Hindlimb muscle (tissue), 1 donor: ENCODE data around the gene AKAIN1. TPM values are rescaled to one million over a fixed set of nuclear protein-coding genes. Genes with fewer than 3 reads are reported as not detected.
A peak's percentile ranks its signal among the peaks of the same experiment; 100 is the strongest.

Experiments
- DNase-seq: peaks from one replicate; pipeline ENCODE4 v3.0.0-alpha.2; 2013
- polyA plus RNA-seq: library from polyadenylated mRNA; unstranded; fragments of 120-200 nt; gene quantifications from one replicate; pipeline ENCODE4 v1.2.1, GENCODE V29; 2013; ENCODE audit not compliant: insufficient read length

The AKAIN1 gene
- polyA plus RNA-seq, 1 donor, result not detected

DNA sequence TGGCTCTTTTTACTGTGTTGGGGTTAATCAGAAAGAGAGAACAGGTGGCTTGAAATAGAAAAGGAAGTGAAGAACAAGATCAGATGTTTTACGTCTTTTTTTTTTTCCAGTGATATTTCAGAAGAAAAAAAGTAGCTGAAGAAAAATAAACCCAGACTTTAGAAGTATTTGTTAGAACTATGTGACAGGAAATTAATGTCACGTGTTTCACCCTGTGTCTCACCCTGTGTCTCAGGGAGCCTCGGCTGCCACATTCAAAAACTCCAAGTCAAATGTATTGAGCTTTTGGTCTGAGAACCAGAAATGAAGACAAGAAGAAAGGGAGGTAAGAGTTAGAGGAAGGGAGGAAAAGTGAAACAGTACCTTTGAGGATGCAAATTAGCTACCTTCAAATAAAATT lies 38.0 kb downstream of the AKAIN1 start:
- no peak for DNase-seq

DNA sequence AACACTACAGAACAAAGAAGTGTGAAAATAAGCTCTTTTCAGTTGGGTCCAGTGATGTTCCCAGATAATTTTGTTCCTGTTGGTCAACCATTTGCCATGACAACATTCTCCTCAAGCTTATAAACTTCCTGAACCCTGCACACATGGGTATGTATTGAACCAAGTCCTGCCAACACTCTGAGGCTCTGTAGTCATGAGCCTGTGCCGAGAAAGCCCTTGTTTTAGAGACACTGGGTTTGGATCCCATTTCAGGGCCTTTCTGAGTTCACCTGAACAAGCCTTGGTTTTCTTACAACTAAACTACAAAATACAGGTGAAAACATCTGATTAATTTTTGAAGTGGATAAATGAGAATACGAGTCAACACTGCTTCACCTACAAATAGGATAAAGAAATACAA lies 38.5 kb downstream of the AKAIN1 start:
- DNase-seq, result no peak

DNA sequence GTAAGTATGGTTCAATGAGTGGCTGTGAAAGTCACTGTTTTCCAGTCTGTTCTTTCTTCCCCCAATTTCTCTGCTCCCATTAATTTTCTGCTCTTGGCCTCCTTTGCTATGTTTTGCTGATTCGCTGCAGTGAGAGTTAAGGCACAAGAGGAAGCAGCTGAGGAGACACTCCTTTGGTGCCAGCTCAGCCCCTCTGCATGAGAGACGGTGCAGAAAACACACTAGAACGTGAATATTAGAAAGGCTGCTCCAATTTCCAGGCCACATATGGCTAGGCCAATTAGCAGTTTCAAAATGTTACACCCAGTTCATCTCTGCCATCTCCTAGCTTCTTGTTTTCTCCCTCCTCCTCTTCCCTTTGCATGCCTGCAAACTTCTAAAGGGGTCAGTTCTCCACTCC lies 38.9 kb downstream of the AKAIN1 start:
- DNase-seq, result no peak

DNA sequence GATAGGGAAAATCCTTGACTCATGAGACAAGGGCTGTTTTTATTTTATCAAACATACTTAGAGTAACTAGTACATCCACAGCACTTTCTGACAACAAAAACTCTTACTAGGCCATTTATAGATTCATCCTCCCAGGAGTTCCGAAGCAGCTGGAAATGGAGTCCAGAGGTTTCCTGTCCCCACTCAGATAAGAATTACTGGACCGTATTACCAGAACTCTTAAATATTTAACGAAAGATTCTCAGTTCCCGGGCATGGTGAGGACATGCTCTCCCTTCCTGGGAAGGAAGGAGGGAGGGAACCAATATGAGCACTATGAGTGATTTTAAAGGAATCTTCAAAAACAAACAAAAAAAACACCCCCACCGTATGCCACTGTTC lies 41.2 kb downstream of the AKAIN1 start:
- DNase-seq, result no peak

DNA sequence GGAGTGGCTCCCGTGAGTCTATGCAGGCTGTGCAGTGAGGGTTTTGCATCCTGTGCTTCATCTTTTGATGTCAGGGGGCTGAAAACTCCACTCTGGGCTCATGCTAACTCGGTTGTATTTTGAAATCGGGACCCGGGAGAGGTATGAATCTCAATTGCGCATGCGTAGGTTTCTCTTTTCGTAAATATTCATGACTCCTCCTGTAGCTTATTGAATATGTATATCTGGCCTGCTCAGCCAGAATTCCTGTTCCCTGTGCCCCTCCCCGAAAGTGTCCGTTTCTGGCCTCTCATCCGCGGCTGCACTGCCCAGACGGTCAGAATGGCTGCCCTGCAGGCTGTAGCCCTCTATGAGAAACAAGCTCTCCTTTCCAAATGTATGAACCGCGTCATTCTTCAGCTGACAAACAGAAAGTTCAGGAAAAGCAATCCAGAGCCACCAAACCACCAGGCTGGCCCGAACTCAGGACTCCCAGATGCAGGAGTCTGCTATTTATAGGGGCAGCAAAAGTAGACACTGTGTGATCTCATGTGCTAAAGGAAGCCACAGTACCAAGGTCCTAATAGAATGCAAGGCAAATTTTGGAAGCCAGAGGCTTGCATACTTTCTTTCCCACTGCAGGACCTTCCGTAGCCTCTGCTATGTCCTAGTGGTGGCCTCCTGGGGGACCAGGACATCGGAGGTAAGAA lies 41.7 kb downstream of the AKAIN1 start:
- no peak for DNase-seq

DNA sequence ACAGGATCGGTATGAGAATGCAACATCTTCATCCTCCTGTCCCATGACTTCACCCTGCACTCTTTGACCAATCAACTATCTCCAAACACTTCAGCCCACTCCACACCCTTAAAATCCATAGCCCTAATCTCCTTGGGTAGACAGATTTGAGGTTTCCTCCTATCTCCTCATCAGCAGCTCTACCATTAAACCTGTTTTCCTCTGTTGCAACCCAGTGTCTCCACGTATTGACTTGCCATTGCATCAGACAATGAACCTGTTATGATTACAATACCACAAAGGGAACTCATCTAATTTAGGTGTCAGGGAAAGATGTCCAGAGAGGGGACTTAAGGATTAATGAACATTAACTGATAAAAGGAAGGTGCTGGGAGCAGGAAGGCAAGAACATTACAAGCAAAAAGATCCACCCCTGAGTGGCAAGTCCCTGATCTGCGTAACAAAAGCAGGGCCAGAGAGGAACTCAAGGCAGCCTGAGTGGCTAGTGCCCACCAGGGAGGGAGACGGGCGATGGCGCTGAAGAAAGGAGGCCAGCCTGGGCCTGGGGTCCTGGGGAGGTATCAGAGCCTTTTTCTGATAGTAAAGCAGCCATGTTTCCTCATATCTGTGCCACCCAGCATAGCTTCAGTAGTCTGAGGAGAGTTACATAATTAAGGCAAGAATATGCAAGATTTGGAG lies 44.6 kb downstream of the AKAIN1 start:
- no peak for DNase-seq

DNA sequence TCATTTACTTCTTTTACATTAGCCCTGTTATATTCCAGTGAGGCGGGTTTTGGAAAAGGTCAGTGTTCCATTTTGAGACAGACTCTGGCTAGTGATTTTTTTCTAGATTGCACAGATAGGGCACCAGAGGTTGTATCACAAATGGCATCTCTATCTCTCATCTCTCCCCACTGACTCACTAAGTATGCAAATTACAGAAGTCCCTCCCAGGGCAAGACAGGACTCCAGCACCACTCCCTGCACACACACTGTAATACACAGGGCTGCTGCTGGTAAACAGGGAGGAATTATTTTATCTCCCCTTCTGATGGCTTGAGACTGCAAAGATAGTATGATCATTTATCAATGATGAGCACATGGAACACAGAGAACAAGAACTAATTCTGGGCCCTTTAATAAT lies 46.2 kb downstream of the AKAIN1 start:
- no peak for DNase-seq

DNA sequence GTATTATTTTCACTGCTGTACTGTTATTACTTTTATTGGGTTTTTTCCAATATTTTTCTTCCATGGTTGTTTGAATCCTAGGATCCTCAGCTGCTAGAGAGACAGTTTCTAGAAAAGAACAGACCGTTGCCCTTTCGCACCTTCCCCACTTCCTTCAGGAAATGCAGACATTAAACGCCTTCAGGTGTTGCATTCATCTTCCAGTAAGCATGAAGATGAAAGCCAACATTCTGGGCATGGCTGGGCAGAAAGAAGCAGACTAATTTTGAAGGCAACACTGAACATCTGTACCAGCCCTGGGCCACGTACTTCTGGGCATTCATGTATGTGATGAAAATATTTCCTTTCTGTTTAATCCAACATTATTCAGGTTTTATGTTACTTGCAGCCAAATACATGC lies 51.0 kb downstream of the AKAIN1 start:
- DNase-seq, result no peak

DNA sequence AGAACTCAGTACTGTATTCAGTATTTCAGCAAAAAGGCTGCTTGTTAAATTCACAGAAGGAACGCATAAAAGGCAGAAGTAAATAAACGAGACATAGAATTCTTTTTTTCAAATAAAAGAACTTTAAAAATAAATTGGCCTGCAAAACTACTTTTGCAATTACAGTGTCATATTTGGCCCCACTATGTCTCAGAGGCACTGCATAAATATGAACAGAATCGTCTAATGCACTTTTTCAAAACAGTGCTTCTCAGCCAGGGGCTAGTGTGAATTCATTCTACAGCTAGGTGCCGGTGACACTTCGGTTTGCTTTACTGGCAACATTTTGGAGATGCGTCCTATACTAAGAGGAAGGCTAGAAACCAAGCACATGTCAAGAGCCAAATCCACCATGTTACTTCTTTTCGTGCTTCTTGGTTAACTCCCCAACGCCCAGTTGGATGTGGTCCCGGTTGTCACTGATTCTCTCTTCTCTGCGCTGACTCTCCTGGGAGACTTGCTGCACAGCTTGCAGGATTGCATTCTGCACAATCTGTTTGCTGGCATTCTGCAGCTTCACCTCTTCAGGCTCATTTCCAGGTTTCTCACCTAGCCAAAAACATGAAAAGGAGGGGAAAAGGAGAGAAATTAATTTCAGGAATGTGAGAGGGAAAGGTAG lies 51.8 kb downstream of the AKAIN1 start:
- DNase-seq, result no peak

DNA sequence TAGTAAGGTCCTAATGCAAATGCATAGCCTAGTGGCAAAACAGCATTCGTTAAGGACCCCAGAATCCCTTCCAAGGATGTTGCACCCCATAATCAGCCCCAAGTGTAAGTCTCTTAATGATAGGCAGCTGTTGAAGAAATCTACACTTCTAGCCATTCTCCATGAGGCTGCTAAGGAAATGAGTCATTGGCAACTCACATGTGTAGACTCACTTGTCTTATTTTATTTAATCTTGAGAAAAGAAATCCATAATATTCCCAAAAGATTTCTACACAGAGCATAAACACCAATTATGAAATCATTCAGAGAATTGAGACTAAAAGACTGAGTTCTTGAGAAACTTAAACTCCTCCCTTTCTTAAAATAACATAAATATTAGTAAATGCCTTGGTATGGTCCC lies 52.4 kb downstream of the AKAIN1 start:
- DNase-seq, result no peak

DNA sequence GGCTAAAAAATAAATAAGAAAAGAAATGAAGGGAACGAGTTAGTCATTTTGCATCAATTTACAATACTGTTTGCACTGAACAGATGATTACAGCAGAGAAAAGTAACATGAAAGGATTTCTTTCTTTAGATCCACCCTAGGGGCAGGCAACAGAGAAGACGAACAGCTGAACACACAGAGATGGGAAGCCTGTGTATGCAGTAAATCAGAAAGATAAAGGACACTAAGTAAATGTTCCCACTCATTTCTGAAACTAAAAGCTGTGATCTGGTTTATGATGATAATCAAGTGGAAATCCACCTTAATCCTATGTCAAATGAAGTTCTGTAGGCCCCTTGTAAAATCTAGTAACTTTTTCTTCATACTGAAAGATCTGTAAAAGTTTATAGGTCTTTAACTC lies 54.2 kb downstream of the AKAIN1 start:
- no peak for DNase-seq

DNA sequence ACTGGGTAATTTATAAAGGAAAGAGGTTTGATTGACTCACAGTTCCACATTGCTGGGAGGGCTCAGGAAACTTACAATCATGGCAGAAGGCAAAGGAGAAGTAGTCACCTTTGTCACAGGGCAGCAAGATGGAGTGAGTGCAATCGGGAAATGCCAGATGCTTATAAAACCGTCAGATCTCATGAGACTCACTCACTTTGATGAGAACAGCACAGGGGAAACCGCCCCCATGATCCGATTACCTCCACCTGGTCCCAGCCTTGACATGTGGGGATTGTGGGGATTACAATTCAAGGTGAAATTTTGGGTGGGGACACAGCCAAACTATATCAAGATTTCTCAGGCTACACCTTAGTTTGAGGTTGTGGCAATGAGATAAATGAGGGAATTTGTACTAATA lies 54.9 kb downstream of the AKAIN1 start:
- DNase-seq, result no peak

DNA sequence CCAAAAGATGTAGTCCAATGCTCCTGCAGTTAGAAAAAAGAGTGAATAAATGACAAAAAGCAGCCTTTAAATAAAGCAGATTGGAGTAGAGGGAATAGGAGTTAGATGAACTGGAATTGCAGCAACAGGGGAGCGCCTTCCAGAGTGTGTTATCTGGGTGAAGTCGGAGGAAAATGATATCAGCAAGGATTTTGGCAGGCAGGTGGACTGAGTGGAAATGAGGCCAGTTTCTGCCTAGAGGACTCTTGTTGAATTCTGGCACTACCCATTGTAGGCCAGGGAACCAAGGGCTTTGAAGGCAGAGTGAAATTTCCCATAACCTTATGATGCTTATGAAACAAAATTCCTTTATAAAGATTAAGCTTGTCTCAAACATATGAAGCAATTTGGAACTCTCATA lies 59.8 kb downstream of the AKAIN1 start:
- DNase-seq, result no peak

DNA sequence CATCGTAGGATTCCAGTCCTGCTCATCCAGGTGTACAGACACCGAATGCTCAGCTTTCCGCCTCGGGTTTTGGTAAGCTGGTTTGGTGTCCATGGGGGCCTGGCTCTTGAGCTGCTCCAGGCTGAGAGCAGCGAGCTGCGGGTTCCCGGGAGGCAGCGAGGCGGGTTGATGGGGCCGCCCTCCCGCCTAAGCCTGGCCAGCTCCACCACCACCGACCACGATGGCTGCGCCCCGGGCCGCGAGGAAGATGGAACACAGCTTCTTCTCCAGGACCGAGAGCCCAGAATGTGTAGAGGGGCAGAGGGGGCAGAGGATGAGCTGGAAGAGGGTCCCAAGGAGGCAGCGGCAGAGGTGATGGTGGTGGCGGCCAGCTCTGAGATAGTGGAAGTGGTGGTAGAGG lies 64.1 kb downstream of the AKAIN1 start:
- DNase-seq, result no peak

DNA sequence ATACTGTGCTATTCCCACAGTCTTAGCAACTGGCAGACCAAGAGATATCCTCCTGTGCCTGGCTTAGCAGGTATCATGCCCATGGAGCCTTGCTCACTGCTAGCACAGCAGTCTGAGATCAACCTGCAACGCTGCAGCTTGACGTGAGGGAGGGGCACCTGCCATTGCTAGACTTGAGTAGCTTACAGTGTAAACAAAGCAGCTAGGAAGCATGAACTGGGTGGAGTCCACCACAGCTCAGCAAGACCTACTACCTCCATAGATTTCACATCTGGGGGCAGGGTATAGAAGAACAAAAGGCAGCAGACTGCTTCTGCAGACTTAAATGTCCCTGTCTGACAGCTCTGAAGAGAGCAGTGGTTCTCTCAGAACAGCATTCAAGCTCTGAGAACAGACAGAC lies 74.8 kb downstream of the AKAIN1 start:
- DNase-seq, result no peak

DNA sequence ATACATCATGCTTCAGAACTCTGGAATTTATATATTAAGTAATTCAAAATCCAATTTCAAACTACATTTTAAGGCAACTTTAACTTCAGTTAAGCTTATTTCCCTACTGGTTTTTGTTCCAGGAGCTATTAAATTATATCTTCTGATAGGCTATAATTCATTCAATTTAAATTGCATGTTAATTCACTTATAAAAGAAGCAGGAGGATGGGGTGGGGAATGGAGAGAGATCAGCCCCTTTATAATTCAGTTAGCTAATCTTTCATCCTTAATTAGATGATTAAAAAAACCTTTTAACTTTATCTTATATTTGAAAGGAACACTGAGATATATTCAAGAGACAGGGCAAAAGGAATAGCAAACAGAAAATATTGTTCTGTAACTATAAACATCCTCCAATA lies 86.8 kb downstream of the AKAIN1 start:
- DNase-seq, result no peak

DNA sequence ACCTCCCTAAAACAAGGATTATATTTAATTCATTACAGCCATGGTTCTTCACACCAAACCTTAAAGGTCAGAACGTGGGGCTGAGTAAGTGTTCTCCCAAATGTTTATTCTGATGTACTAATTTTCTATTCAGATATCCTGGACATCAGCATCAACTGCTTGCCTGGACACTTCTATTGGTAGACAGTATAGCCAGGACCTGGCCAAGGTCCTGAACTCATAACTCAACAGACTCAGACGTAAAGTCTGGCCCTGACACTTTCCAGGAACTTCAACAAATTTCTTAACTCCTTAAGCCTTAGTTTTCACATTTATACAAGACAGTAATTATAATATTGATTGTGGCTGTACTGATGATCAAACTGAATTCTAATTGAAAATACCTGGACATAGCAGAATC lies 89.1 kb downstream of the AKAIN1 start:
- peak; percentile 5 for DNase-seq

DNA sequence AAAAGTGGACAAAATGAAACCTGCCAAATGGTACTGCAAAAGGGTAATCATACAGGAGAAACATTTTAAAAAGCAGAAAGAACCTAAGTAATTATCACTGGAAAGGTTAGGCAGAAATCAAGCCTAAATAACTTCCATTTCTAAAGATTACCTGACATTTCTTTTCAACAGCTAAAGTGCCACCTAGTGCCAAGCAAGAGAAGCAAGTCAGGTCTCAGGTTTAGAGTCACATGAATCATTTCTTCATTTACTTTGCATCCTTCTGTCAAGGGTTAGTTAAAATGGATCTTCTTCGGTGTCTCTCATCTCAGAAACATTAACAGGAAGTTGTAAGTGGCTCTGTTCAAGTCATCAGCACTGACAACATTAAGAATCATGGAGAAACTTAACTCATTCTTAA lies 90.3 kb downstream of the AKAIN1 start:
- DNase-seq, result no peak

DNA sequence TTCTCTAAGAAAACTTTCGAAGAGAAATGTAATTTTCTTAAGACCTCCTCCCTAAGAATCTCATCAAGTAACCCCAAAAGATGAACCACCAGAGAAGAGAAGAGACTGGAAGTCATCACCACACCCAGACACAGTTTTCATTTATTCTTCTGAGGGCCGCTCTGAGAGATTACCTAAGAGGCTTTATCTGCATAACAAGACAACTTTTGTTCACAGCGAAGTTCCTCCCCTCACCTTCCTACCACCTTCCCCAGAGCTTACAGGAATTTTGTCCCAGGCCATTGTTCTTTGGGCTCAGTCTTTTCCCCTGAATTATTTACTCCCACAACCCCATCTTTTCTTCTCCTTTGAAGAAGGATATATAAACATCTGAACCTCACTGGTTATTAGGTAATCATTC lies 92.8 kb downstream of the AKAIN1 start:
- DNase-seq, result no peak

DNA sequence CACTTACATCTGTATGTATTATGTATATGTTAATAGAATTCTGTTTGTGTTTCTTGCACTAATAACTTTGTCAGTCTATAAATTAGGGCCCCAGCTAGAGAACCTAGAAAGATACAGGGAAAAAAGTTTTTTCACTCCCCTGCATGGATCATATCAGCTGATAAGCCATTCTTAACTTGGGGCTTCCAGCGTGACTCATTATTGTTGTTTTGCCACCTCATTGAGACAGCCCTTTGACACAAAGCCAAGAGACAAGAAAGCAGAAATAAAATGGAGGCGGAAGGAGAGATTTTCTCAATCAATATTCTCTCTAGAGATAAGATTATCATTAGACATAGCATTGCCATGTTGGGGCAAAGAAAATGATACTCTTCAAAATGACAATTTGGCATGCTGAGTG lies 93.4 kb downstream of the AKAIN1 start:
- DNase-seq, result no peak

DNA sequence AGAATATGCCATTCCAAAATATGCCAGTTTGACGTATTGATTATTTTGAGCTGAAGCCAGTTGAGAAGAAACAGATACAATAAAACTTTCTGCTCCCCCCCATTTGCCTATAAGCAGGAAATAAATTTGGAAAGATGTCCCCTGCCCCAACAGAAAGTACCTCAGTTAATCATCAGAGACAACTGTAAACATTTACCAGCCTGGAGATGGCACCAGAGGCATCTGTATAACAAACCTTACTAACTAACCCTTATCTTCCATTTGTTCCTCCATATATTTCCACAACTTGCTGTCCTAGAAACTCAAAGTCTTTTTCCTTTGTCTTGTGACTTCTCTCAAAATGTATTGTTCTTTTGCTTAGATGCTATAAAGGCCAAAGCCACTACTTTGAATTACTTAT lies 93.8 kb downstream of the AKAIN1 start:
- DNase-seq, result no peak

DNA sequence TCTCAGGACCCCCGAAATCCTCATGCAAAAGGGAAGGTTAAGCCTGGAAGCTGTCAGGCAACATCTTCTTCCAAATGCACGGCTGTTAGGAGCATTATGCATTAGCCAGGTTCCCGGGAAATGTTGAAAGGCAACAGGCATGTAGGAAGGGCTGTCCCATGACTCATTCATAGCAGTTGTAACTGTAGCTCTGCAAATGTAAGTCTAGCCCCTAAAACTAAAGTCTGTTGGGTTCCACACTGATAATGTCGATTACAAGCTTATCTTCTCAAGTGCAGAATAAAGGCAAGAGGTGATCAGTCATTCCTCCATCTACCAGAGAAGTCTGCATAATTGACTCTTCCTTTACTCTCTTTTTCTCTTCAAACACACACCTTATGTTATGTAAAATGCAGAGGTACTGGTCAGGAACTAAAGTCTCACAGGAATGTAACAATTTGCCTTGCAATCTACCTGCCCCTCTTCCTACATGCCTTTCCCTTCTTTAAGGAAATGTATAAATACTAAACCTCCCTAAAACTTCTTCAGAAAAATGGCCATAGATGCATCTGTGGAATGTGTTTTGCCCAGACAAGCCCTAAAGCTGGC lies 99.8 kb downstream of the AKAIN1 start:
- DNase-seq, result no peak

DNA sequence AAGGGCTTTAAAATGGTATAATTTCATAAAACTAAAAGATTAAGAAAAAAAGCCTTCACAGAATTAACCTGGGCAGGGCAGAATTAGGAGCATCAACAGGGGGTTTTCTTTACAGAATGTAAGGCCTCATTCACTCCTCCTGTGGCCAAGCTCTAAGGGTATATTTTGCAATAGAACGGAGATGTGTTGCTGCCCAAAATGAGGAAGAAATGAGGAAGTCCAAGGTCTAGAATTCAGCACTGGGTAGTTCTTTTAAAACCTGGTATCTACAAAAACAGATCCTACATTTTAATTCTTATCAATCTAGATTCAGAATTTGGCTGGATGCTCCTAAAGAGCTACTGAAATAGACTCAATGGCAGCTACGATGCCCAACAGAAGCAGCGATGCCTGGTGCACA lies 101.8 kb downstream of the AKAIN1 start:
- no peak for DNase-seq

DNA sequence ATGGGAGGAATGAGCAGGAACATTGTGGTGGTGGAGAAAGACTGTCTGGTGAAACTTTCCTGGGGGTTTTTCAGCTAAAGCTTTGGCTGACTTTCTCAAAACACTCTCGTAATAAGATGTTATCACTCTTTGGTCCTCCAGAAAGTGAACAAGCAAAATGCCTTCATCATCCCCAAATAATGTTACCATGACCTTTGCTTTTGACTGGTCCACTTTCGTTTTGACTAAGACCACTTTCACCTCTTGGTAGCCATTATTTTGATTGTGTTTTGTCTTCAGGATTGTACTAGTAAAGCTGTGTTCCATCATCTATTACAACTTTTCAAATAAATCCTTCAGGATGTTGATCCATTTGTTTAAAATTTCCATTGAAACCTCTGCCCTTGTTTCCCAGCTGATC lies 103.2 kb downstream of the AKAIN1 start:
- DNase-seq, result no peak
